Muscle layer of duodenum (tissue), 2 donors: ENCODE data around the gene PCSK5.

Experiments used
- H3K27ac ChIP-seq: one replicate; pipeline ENCODE4 v1.7.0; 2013; ENCODE audit warnings: mild to moderate bottlenecking, low read length
- H3K27me3 ChIP-seq: one replicate; pipeline ENCODE4 v1.7.0; 2013; ENCODE audit warnings: low read depth, mild to moderate bottlenecking, control low read depth, low read length
- H3K36me3 ChIP-seq, 2 donors: one replicate each; pipeline ENCODE4 v1.7.0; 2013; ENCODE audit warnings: low read length in 2 of 2, control low read depth in 1 of 2, mild to moderate bottlenecking in 1 of 2; ENCODE audit not compliant: insufficient read depth in 2 of 2, control insufficient read depth in 1 of 2
- H3K4me1 ChIP-seq, 2 donors: one replicate each; pipeline ENCODE4 v1.7.0; 2013; ENCODE audit warnings: low read length in 2 of 2, mild to moderate bottlenecking in 2 of 2, control low read depth in 1 of 2, moderate library complexity in 1 of 2; ENCODE audit not compliant: insufficient read depth in 2 of 2, control insufficient read depth in 1 of 2
- H3K4me3 ChIP-seq, 2 donors: one replicate each; pipeline ENCODE4 v1.7.0; 2013; ENCODE audit warnings: low read length in 2 of 2, low read depth in 1 of 2, mild to moderate bottlenecking in 1 of 2
- H3K9me3 ChIP-seq, 2 donors: one replicate each; pipeline ENCODE4 v1.7.0; 2013; ENCODE audit warnings: low read length in 2 of 2, control low read depth in 1 of 2, mild to moderate bottlenecking in 1 of 2; ENCODE audit not compliant: control insufficient read depth in 1 of 2
- donor health status: healthy.

The PCSK5 gene

GRCh38 chr9:76200745-76201144, 310.3 kb downstream of the PCSK5 start:
- no peaks in the 10 kb centered on the region for H3K36me3 ChIP-seq
- no peaks in the 10 kb centered on the region for H3K27me3 ChIP-seq
- no peaks in the 10 kb centered on the region for H3K9me3 ChIP-seq
- H3K27ac ChIP-seq = no peak overlapping the region
- H3K4me3 ChIP-seq = no peak overlapping the region
- H3K4me1 ChIP-seq = no peaks in the 10 kb centered on the region

- Histone ChIP-seq H3K27ac (no peak overlapping the region), H3K4me3 (no peak overlapping the region), H3K4me1 (no peaks in the 10 kb centered on the region), H3K36me3 (no peaks in the 10 kb centered on the region), H3K27me3 (no peaks in the 10 kb centered on the region), H3K9me3 (no peaks in the 10 kb centered on the region)
These were observed 312.9 kb downstream of the PCSK5 start for GRCh38 chr9:76203373-76203772.

- Histone ChIP-seq H3K36me3 (no peaks in the 10 kb centered on the region), H3K4me1 (no peaks in the 10 kb centered on the region), H3K27ac (no peak overlapping the region), H3K27me3 (no peaks in the 10 kb centered on the region), H3K9me3 (no peaks in the 10 kb centered on the region), H3K4me3 (no peak overlapping the region)
These were observed 316.3 kb downstream of the PCSK5 start for GRCh38 chr9:76206821-76207220.

- H3K4me1 ChIP-seq = no peaks in the 10 kb centered on the region
- no peaks in the 10 kb centered on the region for H3K27me3 ChIP-seq
- no peak overlapping the region for H3K27ac ChIP-seq
- H3K36me3 ChIP-seq = no peaks in the 10 kb centered on the region
- no peaks in the 10 kb centered on the region for H3K9me3 ChIP-seq
- no peak overlapping the region for H3K4me3 ChIP-seq
These were observed 323.3 kb downstream of the PCSK5 start for GRCh38 chr9:76213751-76214150.

GRCh38 chr9:76215066-76215465, 324.6 kb downstream of the PCSK5 start:
- H3K36me3 ChIP-seq = no peaks in the 10 kb centered on the region
- no peaks in the 10 kb centered on the region for H3K9me3 ChIP-seq
- no peak overlapping the region for H3K4me3 ChIP-seq
- H3K27ac ChIP-seq = no peak overlapping the region
- no peaks in the 10 kb centered on the region for H3K27me3 ChIP-seq
- no peaks in the 10 kb centered on the region for H3K4me1 ChIP-seq

GRCh38 chr9:76216161-76216649, 325.7 kb downstream of the PCSK5 start:
- H3K4me1 ChIP-seq = no peaks in the 10 kb centered on the region
- no peaks in the 10 kb centered on the region for H3K36me3 ChIP-seq
- no peak overlapping the region for H3K4me3 ChIP-seq
- no peaks in the 10 kb centered on the region for H3K9me3 ChIP-seq
- no peak overlapping the region for H3K27ac ChIP-seq
- H3K27me3 ChIP-seq = no peaks in the 10 kb centered on the region

- no peaks in the 10 kb centered on the region for H3K27me3 ChIP-seq
- no peak overlapping the region for H3K27ac ChIP-seq
- no peaks in the 10 kb centered on the region for H3K36me3 ChIP-seq
- no peak overlapping the region for H3K4me3 ChIP-seq
- no peaks in the 10 kb centered on the region for H3K4me1 ChIP-seq
- no peaks in the 10 kb centered on the region for H3K9me3 ChIP-seq
These were observed 327.8 kb downstream of the PCSK5 start for GRCh38 chr9:76218117-76218885.

- Histone ChIP-seq H3K27ac (no peak overlapping the region), H3K4me1 (no peaks in the 10 kb centered on the region), H3K9me3 (no peaks in the 10 kb centered on the region), H3K4me3 (no peak overlapping the region), H3K36me3 (no peaks in the 10 kb centered on the region), H3K27me3 (no peaks in the 10 kb centered on the region)
These were observed 328.5 kb downstream of the PCSK5 start for GRCh38 chr9:76218886-76219445.

- no peaks in the 10 kb centered on the region for H3K4me1 ChIP-seq
- H3K27me3 ChIP-seq = no peaks in the 10 kb centered on the region
- no peaks in the 10 kb centered on the region for H3K9me3 ChIP-seq
- no peak overlapping the region for H3K27ac ChIP-seq
- no peaks in the 10 kb centered on the region for H3K36me3 ChIP-seq
- no peak overlapping the region for H3K4me3 ChIP-seq
These were observed 329.2 kb downstream of the PCSK5 start for GRCh38 chr9:76219560-76220151.

- Histone ChIP-seq H3K4me3 (no peak overlapping the region), H3K9me3 (no peaks in the 10 kb centered on the region), H3K36me3 (no peaks in the 10 kb centered on the region), H3K27ac (no peak overlapping the region), H3K4me1 (no peaks in the 10 kb centered on the region), H3K27me3 (no peaks in the 10 kb centered on the region)
These were observed 330.9 kb downstream of the PCSK5 start for GRCh38 chr9:76221423-76221822.

- Histone ChIP-seq H3K27me3 (no peaks in the 10 kb centered on the region), H3K36me3 (no peaks in the 10 kb centered on the region), H3K27ac (peak overlapping the region; percentile 2), H3K4me1 (no peaks in the 10 kb centered on the region), H3K9me3 (no peaks in the 10 kb centered on the region), H3K4me3 (no peak overlapping the region)
These were observed 333.4 kb downstream of the PCSK5 start for GRCh38 chr9:76223749-76224340.
